ENCODE results near the gene CCL11. TPM values are rescaled to one million over a fixed set of nuclear protein-coding genes. Genes with fewer than 3 reads are reported as not detected.

CCL11 gene
- total RNA-seq, 1 experiment from 2014 or later, result not detected

GRCh38 chr17:34291721-34292348 is 6.3 kb downstream of the CCL11 start:
- Histone ChIP-seq H3K4me3 (ENCODE audit: low read depth in 2 of 2, low read length in 2 of 2) (no peak overlapping the region), H3K36me3 (ENCODE audit: control insufficient read depth, insufficient read depth, low read length) (no peaks in the 10 kb centered on the region), H3K27ac (ENCODE audit: low read length) (no peak overlapping the region), H3K27me3 (ENCODE audit: control insufficient read depth, insufficient read depth, low read length) (no peaks in the 10 kb centered on the region), H3K9me3 (ENCODE audit: control insufficient read depth, insufficient read depth, low read depth, low read length) (no peaks in the 10 kb centered on the region), H3K4me1 (ENCODE audit: control insufficient read depth, insufficient read depth, low read length) (no peaks in the 10 kb centered on the region)
- ATAC-seq, result peak; percentile 81
- CTCF ChIA-PET, result no interaction called here
- intact Hi-C loops (cut with micrococcal nuclease; ENCODE audit: unreplicated experiment) (no loop called here), in situ Hi-C loops (cut with HindIII; ENCODE audit: low pct_unique_long_range_greater_than_20kb, low sequenced_read_pairs) (no loop called here)
- no peak for DNase-seq (ENCODE audit: low read depth, low spot score)
- BruUV-seq (replicated peaks), result no TSS peak
- POLR2A ChIA-PET, result no interaction called here
- TF ChIP-seq POLR2AphosphoS5 (IDR thresholded peaks at IDR 0.05; ENCODE audit: low read depth, low read length) (no peak), SIN3A (IDR thresholded peaks at IDR 0.05; ENCODE audit: borderline replicate concordance, insufficient read depth, low read depth, low read length) (no peak), TCF7L2 (IDR thresholded peaks at IDR 0.05; ENCODE audit: low read depth, low read length) (no peak)
- TF ChIP-seq, protein P1, sequence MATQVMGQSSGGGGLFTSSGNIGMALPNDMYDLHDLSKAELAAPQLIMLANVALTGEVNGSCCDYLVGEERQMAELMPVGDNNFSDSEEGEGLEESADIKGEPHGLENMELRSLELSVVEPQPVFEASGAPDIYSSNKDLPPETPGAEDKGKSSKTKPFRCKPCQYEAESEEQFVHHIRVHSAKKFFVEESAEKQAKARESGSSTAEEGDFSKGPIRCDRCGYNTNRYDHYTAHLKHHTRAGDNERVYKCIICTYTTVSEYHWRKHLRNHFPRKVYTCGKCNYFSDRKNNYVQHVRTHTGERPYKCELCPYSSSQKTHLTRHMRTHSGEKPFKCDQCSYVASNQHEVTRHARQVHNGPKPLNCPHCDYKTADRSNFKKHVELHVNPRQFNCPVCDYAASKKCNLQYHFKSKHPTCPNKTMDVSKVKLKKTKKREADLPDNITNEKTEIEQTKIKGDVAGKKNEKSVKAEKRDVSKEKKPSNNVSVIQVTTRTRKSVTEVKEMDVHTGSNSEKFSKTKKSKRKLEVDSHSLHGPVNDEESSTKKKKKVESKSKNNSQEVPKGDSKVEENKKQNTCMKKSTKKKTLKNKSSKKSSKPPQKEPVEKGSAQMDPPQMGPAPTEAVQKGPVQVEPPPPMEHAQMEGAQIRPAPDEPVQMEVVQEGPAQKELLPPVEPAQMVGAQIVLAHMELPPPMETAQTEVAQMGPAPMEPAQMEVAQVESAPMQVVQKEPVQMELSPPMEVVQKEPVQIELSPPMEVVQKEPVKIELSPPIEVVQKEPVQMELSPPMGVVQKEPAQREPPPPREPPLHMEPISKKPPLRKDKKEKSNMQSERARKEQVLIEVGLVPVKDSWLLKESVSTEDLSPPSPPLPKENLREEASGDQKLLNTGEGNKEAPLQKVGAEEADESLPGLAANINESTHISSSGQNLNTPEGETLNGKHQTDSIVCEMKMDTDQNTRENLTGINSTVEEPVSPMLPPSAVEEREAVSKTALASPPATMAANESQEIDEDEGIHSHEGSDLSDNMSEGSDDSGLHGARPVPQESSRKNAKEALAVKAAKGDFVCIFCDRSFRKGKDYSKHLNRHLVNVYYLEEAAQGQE (IDR thresholded peaks at IDR 0.05; ENCODE audit: insufficient read depth in 1 of 2, low read depth in 2 of 2, low read length in 1 of 2), result peak; percentile 62 to 81; a peak in 3 of 4 replicates
- TF ChIP-seq, protein P2, sequence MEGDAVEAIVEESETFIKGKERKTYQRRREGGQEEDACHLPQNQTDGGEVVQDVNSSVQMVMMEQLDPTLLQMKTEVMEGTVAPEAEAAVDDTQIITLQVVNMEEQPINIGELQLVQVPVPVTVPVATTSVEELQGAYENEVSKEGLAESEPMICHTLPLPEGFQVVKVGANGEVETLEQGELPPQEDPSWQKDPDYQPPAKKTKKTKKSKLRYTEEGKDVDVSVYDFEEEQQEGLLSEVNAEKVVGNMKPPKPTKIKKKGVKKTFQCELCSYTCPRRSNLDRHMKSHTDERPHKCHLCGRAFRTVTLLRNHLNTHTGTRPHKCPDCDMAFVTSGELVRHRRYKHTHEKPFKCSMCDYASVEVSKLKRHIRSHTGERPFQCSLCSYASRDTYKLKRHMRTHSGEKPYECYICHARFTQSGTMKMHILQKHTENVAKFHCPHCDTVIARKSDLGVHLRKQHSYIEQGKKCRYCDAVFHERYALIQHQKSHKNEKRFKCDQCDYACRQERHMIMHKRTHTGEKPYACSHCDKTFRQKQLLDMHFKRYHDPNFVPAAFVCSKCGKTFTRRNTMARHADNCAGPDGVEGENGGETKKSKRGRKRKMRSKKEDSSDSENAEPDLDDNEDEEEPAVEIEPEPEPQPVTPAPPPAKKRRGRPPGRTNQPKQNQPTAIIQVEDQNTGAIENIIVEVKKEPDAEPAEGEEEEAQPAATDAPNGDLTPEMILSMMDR (IDR thresholded peaks at IDR 0.05), result no peak

DNA sequence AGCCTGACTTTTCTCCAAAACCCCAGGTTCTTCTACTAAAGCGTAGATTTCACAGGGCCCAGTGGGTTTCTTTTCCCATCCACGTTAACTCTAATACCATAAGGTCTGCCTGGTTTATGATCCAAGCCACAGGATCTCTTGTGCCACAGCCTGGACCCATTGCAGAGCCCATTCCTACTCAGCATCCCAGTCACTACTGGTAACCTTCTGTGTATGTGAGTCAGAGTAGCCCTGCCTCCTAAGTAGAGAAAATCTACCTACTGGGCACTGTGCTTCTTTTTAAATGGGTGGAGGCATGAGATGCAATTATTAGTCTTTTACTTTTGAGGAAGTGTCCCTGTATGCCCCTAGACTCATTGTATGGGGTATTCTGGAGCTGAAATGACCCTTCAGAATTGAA is 13.5 kb downstream of the CCL11 start:
- POLR2A ChIA-PET, result no interaction called here
- DNase-seq (ENCODE audit: low read depth, low spot score) (no peak), ATAC-seq (no peak)
- intact Hi-C loops (cut with micrococcal nuclease; ENCODE audit: unreplicated experiment) (no loop called here), in situ Hi-C loops (cut with HindIII; ENCODE audit: low pct_unique_long_range_greater_than_20kb, low sequenced_read_pairs) (no loop called here)
- Histone ChIP-seq H3K27ac (ENCODE audit: low read length) (no peak overlapping the region; the same call in 1 of the 2 replicates), H3K36me3 (ENCODE audit: control insufficient read depth, insufficient read depth, low read length) (no peaks in the 10 kb centered on the region), H3K27me3 (ENCODE audit: control insufficient read depth, insufficient read depth, low read length) (no peaks in the 10 kb centered on the region; the same call in 1 of the 2 replicates), H3K4me1 (ENCODE audit: control insufficient read depth, insufficient read depth, low read length) (no peaks in the 10 kb centered on the region), H3K4me3 (ENCODE audit: low read depth in 2 of 2, low read length in 2 of 2) (no peak overlapping the region), H3K9me3 (ENCODE audit: control insufficient read depth, insufficient read depth, low read depth, low read length) (no peaks in the 10 kb centered on the region)
- BruUV-seq (replicated peaks), result no TSS peak
- CTCF ChIA-PET, result no interaction called here
- TF ChIP-seq, protein P1 (IDR thresholded peaks at IDR 0.05; ENCODE audit: insufficient read depth in 1 of 2, low read depth in 2 of 2, low read length in 1 of 2), result no peak
- TF ChIP-seq, protein P2 (IDR thresholded peaks at IDR 0.05), result no peak
- TF ChIP-seq POLR2AphosphoS5 (IDR thresholded peaks at IDR 0.05; ENCODE audit: low read depth, low read length), result no peak
- TF ChIP-seq TCF7L2 (IDR thresholded peaks at IDR 0.05; ENCODE audit: low read depth, low read length), result no peak
- TF ChIP-seq SIN3A (IDR thresholded peaks at IDR 0.05; ENCODE audit: borderline replicate concordance, insufficient read depth, low read depth, low read length), result no peak

Data from Panc1 (cell line).